IMR-90 (cell line): ENCODE data around the gene VNN1. TPM values are rescaled to one million over a fixed set of nuclear protein-coding genes. Genes with fewer than 3 reads are reported as not detected.

Experiments used
- ATAC-seq: fragments of 200-7000 bp; cut with Tn5 transposase; 2 replicates; pipeline ENCODE4 v1.9.1; 2020; ENCODE audit warnings: low read depth, mild to moderate bottlenecking, moderate library complexity
- BruUV-seq: library from RNA; stranded (reverse); fragments of 400-500 nt; replicated peaks from 2 replicates; lab custom pipeline; 2021; lab: Mats Ljungman, UMichigan
- CTCF ChIA-PET: fragments of 300-600 bp; formaldehyde crosslinking; extraction: SDS; loops from one replicate; lab custom pipeline; 2021; ENCODE audit warnings: antibody characterized with exemption; lab: Yijun Ruan, JAX
- POLR2A ChIA-PET: fragments of 300-600 bp; sonication (Branson Sonifier 250); formaldehyde crosslinking; loops from one replicate; lab custom pipeline; 2022; ENCODE audit warnings: antibody characterized with exemption; ENCODE audit not compliant: unreplicated experiment; lab: Charles Lee
- DNase-seq: peaks from one replicate; pipeline ENCODE4 v3.0.0; 2013
- H2AFZ ChIP-seq: replicated peaks from 2 replicates; pipeline ENCODE3; 2013; ENCODE audit warnings: low read length, mild to moderate bottlenecking; ENCODE audit not compliant: poor library complexity
- H2AK5ac ChIP-seq: 2 replicates; pipeline ENCODE4 v1.6.1; 2013; ENCODE audit warnings: low read depth, low read length, inconsistent platforms
- H2AK9ac ChIP-seq: replicated peaks from 2 replicates; pipeline ENCODE3; 2013; ENCODE audit warnings: mild to moderate bottlenecking, low read depth, low read length, moderate library complexity; ENCODE audit not compliant: poor library complexity
- H2BK120ac ChIP-seq: 2 replicates; pipeline ENCODE4 v1.6.1; 2013; ENCODE audit warnings: low read depth, low read length, inconsistent platforms
- H2BK15ac ChIP-seq: 3 replicates; pipeline ENCODE4 v1.6.1; 2013; ENCODE audit warnings: low read depth, low read length, inconsistent platforms
- H2BK20ac ChIP-seq: 2 replicates; pipeline ENCODE4 v1.6.1; 2013; ENCODE audit warnings: low read depth, mild to moderate bottlenecking, inconsistent platforms, low read length, moderate library complexity
- H2BK5ac ChIP-seq: 2 replicates; pipeline ENCODE4 v1.6.1; 2013; ENCODE audit warnings: mild to moderate bottlenecking, low read depth, low read length, inconsistent platforms; ENCODE audit not compliant: poor library complexity, severe bottlenecking
- H3K14ac ChIP-seq: replicated peaks from 2 replicates; pipeline ENCODE4 v1.6.1; 2013; ENCODE audit warnings: low read depth, low read length, inconsistent platforms
- H3K18ac ChIP-seq: 2 replicates; pipeline ENCODE4 v1.6.1; 2013; ENCODE audit warnings: low read depth, low read length, control low read depth
- H3K23ac ChIP-seq: 2 replicates; pipeline ENCODE4 v1.6.1; 2013; ENCODE audit warnings: low read depth, low read length, inconsistent platforms
- H3K27ac ChIP-seq: 2 replicates; pipeline ENCODE4 v1.5.1; 2013; ENCODE audit warnings: mild to moderate bottlenecking, control low read depth, low read length; ENCODE audit not compliant: insufficient read depth
- H3K27me3 ChIP-seq: 2 replicates; pipeline ENCODE4 v1.6.1; 2013; ENCODE audit warnings: low read length; ENCODE audit not compliant: control insufficient read depth, insufficient read depth
- H3K36me3 ChIP-seq: 2 replicates; pipeline ENCODE4 v1.6.1; 2013; ENCODE audit warnings: low read length, mixed read lengths; ENCODE audit not compliant: control insufficient read depth, insufficient read depth
- H3K4ac ChIP-seq: 2 replicates; pipeline ENCODE4 v1.6.1; 2013; ENCODE audit warnings: low read depth, low read length, inconsistent platforms
- H3K4me1 ChIP-seq: 2 replicates; pipeline ENCODE4 v1.6.1; 2013; ENCODE audit warnings: low read length, mixed read lengths; ENCODE audit not compliant: control insufficient read depth, insufficient read depth
- H3K4me2 ChIP-seq: 2 replicates; pipeline ENCODE4 v1.6.1; 2013; ENCODE audit warnings: low read depth, mild to moderate bottlenecking, control low read depth, low read length, moderate library complexity
- H3K4me3 ChIP-seq: 2 replicates; pipeline ENCODE4 v1.5.1; 2013; ENCODE audit warnings: low read depth, mild to moderate bottlenecking, control low read depth, low read length, moderate library complexity; ENCODE audit not compliant: insufficient read depth
- H3K56ac ChIP-seq: 2 replicates; pipeline ENCODE4 v1.6.1; 2013; ENCODE audit warnings: low read length, inconsistent platforms; ENCODE audit not compliant: insufficient read depth; ENCODE audit errors: extremely low read depth
- H3K79me1 ChIP-seq, 2 experiments: 2 replicates each; pipeline ENCODE4 v1.6.1; 2013; ENCODE audit warnings: low read length in 2 of 2, inconsistent platforms in 1 of 2, low read depth in 1 of 2
- H3K9ac ChIP-seq: 2 replicates; pipeline ENCODE4 v1.6.1; 2013; ENCODE audit warnings: low read depth, low read length, control low read depth
- H3K9me1 ChIP-seq: 2 replicates; pipeline ENCODE4 v1.6.1; 2013; ENCODE audit warnings: low read length, inconsistent platforms; ENCODE audit not compliant: insufficient read depth
- H3K9me3 ChIP-seq: 2 replicates; pipeline ENCODE4 v1.6.1; 2013; ENCODE audit warnings: low read length; ENCODE audit not compliant: control insufficient read depth, insufficient read depth
- H4K20me1 ChIP-seq: 2 replicates; pipeline ENCODE4 v1.6.1; 2013; ENCODE audit warnings: low read length, inconsistent platforms; ENCODE audit not compliant: insufficient read depth
- H4K5ac ChIP-seq: 2 replicates; pipeline ENCODE4 v1.6.1; 2013; ENCODE audit warnings: mild to moderate bottlenecking, low read depth, low read length, control low read depth
- H4K8ac ChIP-seq, 2 experiments: 2 replicates each; pipeline ENCODE4 v1.6.1; 2013; ENCODE audit warnings: low read depth in 2 of 2, low read length in 2 of 2, control low read depth in 1 of 2, inconsistent platforms in 1 of 2
- H4K91ac ChIP-seq: 2 replicates; pipeline ENCODE4 v1.6.1; 2013; ENCODE audit warnings: low read depth, low read length, inconsistent platforms; ENCODE audit not compliant: insufficient read depth
- CHD1 ChIP-seq: IDR thresholded peaks from 2 replicates; pipeline ENCODE4 v1.6.1; 2012; ENCODE audit warnings: low read depth, low read length, improper control_type of control experiment
- FOS ChIP-seq: fragments of 150-350 bp; IDR thresholded peaks from 2 replicates; pipeline ENCODE4 v1.6.1; 2016; ENCODE audit warnings: low read depth, low read length
- WGBS, 2 experiments: methylation state at CpG; one replicate each; pipeline versions ENCODE4 v1.1.5 to v1.1.7; 2013; ENCODE audit warnings: missing lambda C conversion rate in 2 of 2; ENCODE audit not compliant: insufficient read length in 1 of 2; ENCODE audit errors: extremely low coverage in 2 of 2; 5-methylcytosine and 5-hydroxymethylcytosine counted together
- dilution Hi-C: fragments of 300-500 bp; cut with HindIII; formaldehyde crosslinking; loops from one replicate; pipeline ENCODE4 v1.14.3; 2018; ENCODE audit warnings: low sequenced_read_pairs; ENCODE audit not compliant: unreplicated experiment
- in situ Hi-C: fragments of 300-500 bp; cut with MboI; formaldehyde crosslinking; loops from 3 replicates; pipeline ENCODE4 v1.14.3; 2019; ENCODE audit warnings: low sequenced_read_pairs, inconsistent platforms, mixed read lengths
- intact Hi-C: fragments of 100-400 bp; cut with micrococcal nuclease; formaldehyde crosslinking; loops from 2 replicates; pipeline ENCODE4 v1.10.0; 2022
- polyA plus RNA-seq, 3 experiments: library from polyadenylated mRNA; depleted of rRNA; stranded (reverse); fragments of >200 nt; gene quantifications; 2 replicates each; pipeline ENCODE4 v1.2.3, GENCODE V29; 2012; ENCODE audit warnings: low replicate concordance in 1 of 3
- total RNA-seq: library from RNA; depleted of rRNA; stranded (reverse); fragments of >200 nt; gene quantifications from 2 replicates; pipeline ENCODE4 v1.2.3, GENCODE V29; 2012
- TF ChIP-seq, protein P1 (sequence below): fragments of 150-350 bp; IDR thresholded peaks from 2 replicates; pipeline ENCODE4 v1.6.1; 2017; ENCODE audit warnings: mild to moderate bottlenecking, antibody characterized with exemption, low read length, low read depth

VNN1 gene
- total and polyA plus RNA-seq, 2 of the 4 experiments (the other 2 are of a cell fraction), result 0.07 TPM; not detected in 1

DNA sequence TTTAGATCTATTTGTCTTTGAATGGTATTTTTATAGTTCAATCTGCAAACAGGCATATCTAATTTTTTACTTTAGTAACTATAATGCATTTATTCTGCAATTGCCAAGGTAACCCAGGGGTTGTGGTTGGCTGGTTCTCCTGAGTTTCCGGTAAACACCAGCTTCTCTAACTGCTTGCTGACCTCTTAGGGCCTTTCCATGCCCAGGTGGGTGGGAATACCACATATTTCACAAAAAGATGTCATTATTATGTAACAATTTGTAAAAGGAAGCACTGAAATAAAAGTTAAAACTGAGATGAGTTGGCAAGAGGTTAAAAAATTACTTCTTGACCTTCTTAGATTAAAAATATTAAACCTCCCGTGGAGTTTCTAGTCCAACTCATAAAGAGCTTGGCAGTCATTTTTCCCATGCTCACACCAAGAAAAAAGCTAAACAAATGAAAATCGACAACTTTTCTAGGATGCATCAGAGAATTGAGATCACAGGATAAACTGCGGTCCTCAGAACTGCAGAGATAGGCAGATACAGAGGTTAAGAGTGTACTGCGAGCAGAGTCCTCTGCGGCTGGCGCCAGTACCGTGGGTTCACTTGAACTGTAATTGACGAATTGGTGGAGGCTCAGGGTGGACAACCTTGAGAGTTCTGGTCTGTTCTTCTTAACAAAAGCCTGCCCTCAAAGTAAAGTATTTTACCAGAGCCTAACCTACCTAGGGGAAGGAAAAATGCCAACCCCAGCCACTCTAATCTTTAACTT is 2.2 kb upstream of the VNN1 start:
- Histone ChIP-seq H3K9me1 (no peaks in the 10 kb centered on the region; the same call in 1 of the 2 replicates), H3K23ac (no peak overlapping the region), H3K9ac (no peak overlapping the region), H3K4ac (no peak overlapping the region), H3K18ac (no peak overlapping the region), H3K4me3 (no peak overlapping the region), H3K27me3 (no peaks in the 10 kb centered on the region), H3K36me3 (no peaks in the 10 kb centered on the region), H3K9me3 (no peaks in the 10 kb centered on the region), H3K4me1 (0 out of 2 replicates have a peak, but pooled peaks cover 3% of the 10 kb centered on the region), H2AK5ac (no peak overlapping the region), H3K79me1 (no peaks in the 10 kb centered on the region), H3K27ac (no peak overlapping the region), H3K4me2 (no peak overlapping the region), H2BK120ac (no peak overlapping the region), H4K20me1 (no peaks in the 10 kb centered on the region), H4K5ac (no peak overlapping the region), H2AK9ac (no peak overlapping the region), H3K56ac (no peak overlapping the region), H4K8ac (no peak overlapping the region), H3K14ac (no peak overlapping the region), H4K91ac (no peak overlapping the region), H2BK20ac (no peak overlapping the region), H2BK5ac (no peak overlapping the region), H2AFZ (no peak overlapping the region), H2BK15ac (no peak overlapping the region)
- in situ Hi-C loops, result no loop called here
- ATAC-seq (no peak), DNase-seq (no peak)
- BruUV-seq, result no TSS peak
- dilution Hi-C loops, result no loop called here
- TF ChIP-seq, protein P1, sequence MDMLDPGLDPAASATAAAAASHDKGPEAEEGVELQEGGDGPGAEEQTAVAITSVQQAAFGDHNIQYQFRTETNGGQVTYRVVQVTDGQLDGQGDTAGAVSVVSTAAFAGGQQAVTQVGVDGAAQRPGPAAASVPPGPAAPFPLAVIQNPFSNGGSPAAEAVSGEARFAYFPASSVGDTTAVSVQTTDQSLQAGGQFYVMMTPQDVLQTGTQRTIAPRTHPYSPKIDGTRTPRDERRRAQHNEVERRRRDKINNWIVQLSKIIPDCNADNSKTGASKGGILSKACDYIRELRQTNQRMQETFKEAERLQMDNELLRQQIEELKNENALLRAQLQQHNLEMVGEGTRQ, result no peak
- no peak for TF ChIP-seq CHD1
- no peak for TF ChIP-seq FOS
- 100% methylated on average over 1 of the region's 9 CpGs; no CpG with 5 or more reads in 1 of the 2 experiments for WGBS, 2 experiments
- ChIA-PET POLR2A (no interaction called here), CTCF (interaction anchor here (0.7 to 1.9 kb wide), 6 partner anchors 8 to 47 kb away, joined by 3 to 10 read pairs (median 4); no protein-coding TSS in a partner anchor)
- intact Hi-C loops, result loop anchor here (5.0 kb wide), 1 partner anchor 34 kb away; no protein-coding TSS in a partner anchor
